ENCODE results near the gene MYBBP1A.

DNA sequence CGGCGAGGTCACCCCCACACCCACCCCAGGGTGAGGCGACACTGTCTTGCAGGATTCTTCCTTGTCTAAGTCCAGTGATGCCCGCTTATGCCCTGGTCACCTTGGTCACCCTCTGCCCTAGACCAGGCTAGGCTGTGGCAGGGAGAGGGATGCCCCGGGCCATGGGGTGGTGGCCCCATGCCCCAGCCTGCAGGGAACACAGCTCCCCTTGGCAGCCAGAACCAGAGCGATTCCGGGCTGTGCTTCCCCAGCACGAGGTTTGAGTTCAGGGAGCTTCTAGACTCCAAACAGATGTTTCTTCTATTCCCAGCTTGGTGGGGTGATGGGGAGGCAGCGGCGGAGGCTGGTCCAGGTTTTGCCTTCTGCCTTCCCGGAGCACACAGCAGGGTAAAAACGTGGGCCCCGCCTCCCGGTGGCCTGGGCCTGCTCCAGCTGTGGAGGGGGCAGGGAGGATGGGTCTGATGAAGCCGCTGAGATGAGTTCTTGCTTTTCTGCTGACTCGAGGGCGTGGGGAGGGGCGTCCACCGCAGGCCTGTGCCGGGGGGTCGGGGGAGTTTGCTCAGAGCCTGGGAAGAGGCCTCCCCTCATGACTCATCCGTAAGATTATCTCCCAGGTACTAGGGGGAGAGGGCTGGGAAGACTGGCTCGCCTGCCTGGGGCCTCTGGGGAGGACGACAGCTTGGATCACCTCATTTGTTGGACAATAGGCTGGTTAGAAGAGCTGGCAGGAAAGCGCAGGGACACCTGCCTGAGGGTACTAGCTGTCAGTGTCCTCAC is 44.5 kb upstream of the MYBBP1A start:
- TF ChIP-seq, protein P1, sequence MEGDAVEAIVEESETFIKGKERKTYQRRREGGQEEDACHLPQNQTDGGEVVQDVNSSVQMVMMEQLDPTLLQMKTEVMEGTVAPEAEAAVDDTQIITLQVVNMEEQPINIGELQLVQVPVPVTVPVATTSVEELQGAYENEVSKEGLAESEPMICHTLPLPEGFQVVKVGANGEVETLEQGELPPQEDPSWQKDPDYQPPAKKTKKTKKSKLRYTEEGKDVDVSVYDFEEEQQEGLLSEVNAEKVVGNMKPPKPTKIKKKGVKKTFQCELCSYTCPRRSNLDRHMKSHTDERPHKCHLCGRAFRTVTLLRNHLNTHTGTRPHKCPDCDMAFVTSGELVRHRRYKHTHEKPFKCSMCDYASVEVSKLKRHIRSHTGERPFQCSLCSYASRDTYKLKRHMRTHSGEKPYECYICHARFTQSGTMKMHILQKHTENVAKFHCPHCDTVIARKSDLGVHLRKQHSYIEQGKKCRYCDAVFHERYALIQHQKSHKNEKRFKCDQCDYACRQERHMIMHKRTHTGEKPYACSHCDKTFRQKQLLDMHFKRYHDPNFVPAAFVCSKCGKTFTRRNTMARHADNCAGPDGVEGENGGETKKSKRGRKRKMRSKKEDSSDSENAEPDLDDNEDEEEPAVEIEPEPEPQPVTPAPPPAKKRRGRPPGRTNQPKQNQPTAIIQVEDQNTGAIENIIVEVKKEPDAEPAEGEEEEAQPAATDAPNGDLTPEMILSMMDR (IDR thresholded peaks at IDR 0.05; ENCODE audit: low read depth, low read length, poor library complexity, severe bottlenecking): no peak
- no peak for TF ChIP-seq EZH2phosphoT487 (IDR thresholded peaks at IDR 0.05; ENCODE audit: borderline replicate concordance, low read length)

Measured in DOHH2 (cell line).